ENCODE data around the gene GALR3. TPM values are rescaled to one million over a fixed set of nuclear protein-coding genes. Genes with fewer than 3 reads are reported as not detected.
A peak's percentile ranks its signal among the peaks of the same experiment; 100 is the strongest.
"Not testable (repeated sequence)": the region's sequence is repeated elsewhere in the genome, so short reads cannot be mapped to it uniquely, and the experiment has no call there.

GALR3 gene
- total RNA-seq, 2 experiments from 2014 or later = not detected

DNA sequence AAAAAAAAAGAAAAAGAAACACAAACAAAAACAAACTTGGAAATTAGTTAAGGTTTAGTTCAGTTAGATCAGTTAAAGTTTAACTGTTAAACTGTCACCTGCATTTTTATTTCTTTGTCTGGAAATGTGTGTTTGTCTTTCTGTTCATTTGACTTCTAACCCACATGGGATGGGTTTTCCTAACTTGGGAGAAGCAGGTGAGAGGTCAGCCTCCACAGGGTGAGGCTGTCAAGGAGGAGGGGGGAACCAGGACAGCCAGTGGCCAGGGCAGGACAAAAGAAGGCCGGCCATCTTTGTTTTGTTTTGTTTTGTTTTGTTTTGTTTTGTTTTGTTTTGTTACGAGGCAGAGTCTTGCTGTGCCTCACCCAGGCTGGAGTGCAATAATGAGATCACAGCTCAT lies 28.8 kb upstream of the GALR3 start:
- Mint-ChIP-seq H3K4me1 (no peaks in the 10 kb centered on the region), H3K27me3 (peaks cover 6% of the 10 kb centered on the region), H3K9me3 (no peaks in the 10 kb centered on the region), H3K36me3 (ENCODE audit: low read depth) (no peaks in the 10 kb centered on the region), H3K4me3 (no peak overlapping the region), H3K27ac (no peak overlapping the region)
- POLR2A ChIA-PET = no interaction called here
- DNase-seq = no peak
- CTCF ChIA-PET = no interaction called here

DNA sequence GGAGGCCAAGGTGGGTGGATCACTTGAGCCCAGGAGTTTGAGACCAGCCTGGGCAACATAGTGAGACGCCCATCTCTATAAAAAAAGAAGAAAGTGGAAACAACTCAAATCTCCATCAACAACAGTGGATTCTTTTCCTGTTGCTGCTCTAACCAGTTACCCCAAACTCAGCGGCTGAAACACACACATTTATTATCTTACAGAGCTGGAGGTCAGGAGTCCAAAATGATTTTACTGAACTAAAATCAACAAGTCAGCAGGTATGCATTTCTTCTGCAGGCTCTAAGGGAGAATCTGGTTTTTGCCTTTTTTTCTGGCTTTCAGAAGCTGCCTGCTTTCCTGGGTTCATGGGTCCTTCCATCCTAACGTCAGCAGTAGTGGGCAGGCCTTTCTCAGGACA lies 27.1 kb upstream of the GALR3 start:
- H3K36me3 Mint-ChIP-seq (ENCODE audit: low read depth) = no peaks in the 10 kb centered on the region
- peaks cover 9% of the 10 kb centered on the region for H3K27me3 Mint-ChIP-seq
- no peak overlapping the region for H3K4me3 Mint-ChIP-seq
- ChIA-PET CTCF (interaction anchor here (2.3 kb wide), 1 partner anchor 9 kb away, joined by 6 read pairs; a partner anchor contains a TSS), POLR2A (no interaction called here)
- no peak for DNase-seq
- H3K27ac Mint-ChIP-seq = no peak overlapping the region
- H3K9me3 Mint-ChIP-seq = no peaks in the 10 kb centered on the region
- H3K4me1 Mint-ChIP-seq = no peaks in the 10 kb centered on the region

DNA sequence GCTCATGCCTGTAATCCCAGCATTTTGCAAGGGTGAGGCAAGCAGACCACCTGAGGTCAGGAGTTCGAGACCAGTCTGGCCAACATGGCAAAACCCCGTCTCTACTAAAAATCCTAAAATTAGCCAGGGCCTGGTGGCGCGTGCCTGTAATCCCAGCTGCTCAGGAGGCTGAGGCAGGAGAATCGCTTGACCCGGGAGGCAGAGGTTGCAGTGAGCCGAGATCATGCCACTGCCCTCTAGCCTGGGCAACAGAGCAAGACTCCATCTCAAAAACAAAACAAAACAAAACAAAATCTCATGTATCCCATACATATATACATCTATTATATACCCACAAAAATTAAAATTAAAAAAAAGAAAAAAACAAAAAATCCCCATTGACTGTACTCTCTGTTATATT lies 25.9 kb upstream of the GALR3 start:
- H3K27ac Mint-ChIP-seq; H3K4me3 Mint-ChIP-seq; H3K4me1 Mint-ChIP-seq; H3K36me3 Mint-ChIP-seq (ENCODE audit: low read depth); POLR2A ChIA-PET; H3K9me3 Mint-ChIP-seq; DNase-seq: not testable (repeated sequence)
- peaks cover 12% of the 10 kb centered on the region for H3K27me3 Mint-ChIP-seq
- CTCF ChIA-PET = interaction anchor here (0.6 kb wide), 1 partner anchor 154 kb away, joined by 3 read pairs; no protein-coding TSS in a partner anchor

DNA sequence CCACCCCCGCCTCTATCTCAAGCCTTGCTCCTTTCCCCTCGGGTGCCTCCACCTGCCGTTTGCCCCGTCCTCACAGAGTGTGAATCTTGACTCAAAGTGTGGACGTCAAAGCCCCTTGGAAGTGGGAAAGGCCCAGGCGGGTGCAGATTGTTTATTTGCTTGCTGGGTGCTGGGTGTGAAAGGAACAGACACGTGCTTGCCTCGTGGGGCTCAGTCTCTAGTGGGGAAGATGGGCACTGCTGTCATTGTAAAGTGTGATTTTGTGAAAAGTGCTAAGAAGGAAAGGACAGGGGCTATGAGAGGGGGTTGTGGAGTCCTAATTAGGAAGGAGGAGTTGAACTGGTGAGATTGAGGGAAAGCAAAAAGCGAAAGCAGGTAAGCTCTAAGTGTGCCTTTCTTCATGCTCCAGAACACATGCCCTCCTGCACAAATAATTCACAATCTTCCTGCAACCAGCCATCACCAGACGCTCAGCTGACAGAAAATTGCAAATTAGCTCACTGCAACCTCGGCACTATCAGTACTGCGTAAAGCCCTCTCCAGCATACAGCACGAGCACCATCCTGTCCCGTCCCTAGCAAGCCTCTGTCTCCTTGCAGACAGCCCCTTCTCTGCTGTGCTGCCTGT lies 25.2 kb upstream of the GALR3 start:
- no peaks in the 10 kb centered on the region for H3K36me3 Mint-ChIP-seq (ENCODE audit: low read depth)
- ChIA-PET POLR2A (no interaction called here), CTCF (no interaction called here)
- H3K27me3 Mint-ChIP-seq = peaks cover 16% of the 10 kb centered on the region
- no peak overlapping the region for H3K4me3 Mint-ChIP-seq
- no peak overlapping the region for H3K27ac Mint-ChIP-seq
- peaks cover 7% of the 10 kb centered on the region for H3K4me1 Mint-ChIP-seq
- DNase-seq = no peak
- H3K9me3 Mint-ChIP-seq = no peaks in the 10 kb centered on the region

DNA sequence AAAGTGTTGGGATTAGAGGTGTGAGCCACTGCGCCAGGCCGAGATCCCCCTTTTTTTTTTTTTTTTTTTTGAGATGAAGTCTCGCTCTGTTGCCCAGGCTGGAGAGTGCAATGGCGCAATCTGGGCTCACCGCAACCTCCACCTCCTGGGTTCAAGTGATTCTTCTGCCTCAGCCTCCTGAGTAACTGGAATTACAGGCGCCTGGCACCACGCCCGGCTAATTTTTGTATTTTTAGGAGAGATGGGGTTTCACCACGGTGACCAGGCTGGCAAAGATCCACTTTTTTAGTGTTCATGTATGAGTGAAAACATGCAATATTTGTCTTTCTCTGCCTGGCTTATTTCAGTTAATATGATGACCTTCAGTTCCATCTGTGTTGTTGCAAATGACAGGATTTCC lies 23.2 kb upstream of the GALR3 start:
- Mint-ChIP-seq H3K4me1 (peaks cover 16% of the 10 kb centered on the region), H3K27me3 (peaks cover 29% of the 10 kb centered on the region)
- H3K4me3 Mint-ChIP-seq; CTCF ChIA-PET; DNase-seq; H3K27ac Mint-ChIP-seq; H3K36me3 Mint-ChIP-seq (ENCODE audit: low read depth); POLR2A ChIA-PET; H3K9me3 Mint-ChIP-seq: not testable (repeated sequence)

DNA sequence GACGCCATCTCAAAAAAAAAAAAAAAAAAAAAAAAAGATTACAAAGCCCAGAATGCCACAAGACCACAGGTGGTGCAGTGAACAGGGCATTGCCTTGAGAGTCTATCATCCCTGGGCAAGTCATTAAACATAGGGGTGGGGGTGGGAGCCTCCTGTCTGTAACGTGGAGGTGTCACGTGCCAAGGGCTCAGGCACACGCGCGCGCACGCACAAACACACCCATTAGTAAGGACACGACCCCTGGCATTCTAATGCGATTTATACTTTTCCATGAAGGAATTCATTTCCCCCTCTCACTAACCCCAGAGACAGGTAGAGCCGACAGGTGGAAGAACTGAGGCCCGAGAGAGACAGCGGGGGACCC lies 21.3 kb upstream of the GALR3 start:
- Mint-ChIP-seq H3K27ac (no peak overlapping the region), H3K36me3 (ENCODE audit: low read depth) (peaks cover 3% of the 10 kb centered on the region), H3K9me3 (no peaks in the 10 kb centered on the region), H3K27me3 (peaks cover 42% of the 10 kb centered on the region), H3K4me1 (peaks cover 30% of the 10 kb centered on the region), H3K4me3 (peak overlapping the region; percentile 67)
- CTCF ChIA-PET = interaction anchor here (0.7 kb wide), 1 partner anchor 55 kb away, joined by 3 read pairs; no protein-coding TSS in a partner anchor
- POLR2A ChIA-PET = no interaction called here
- no peak for DNase-seq

DNA sequence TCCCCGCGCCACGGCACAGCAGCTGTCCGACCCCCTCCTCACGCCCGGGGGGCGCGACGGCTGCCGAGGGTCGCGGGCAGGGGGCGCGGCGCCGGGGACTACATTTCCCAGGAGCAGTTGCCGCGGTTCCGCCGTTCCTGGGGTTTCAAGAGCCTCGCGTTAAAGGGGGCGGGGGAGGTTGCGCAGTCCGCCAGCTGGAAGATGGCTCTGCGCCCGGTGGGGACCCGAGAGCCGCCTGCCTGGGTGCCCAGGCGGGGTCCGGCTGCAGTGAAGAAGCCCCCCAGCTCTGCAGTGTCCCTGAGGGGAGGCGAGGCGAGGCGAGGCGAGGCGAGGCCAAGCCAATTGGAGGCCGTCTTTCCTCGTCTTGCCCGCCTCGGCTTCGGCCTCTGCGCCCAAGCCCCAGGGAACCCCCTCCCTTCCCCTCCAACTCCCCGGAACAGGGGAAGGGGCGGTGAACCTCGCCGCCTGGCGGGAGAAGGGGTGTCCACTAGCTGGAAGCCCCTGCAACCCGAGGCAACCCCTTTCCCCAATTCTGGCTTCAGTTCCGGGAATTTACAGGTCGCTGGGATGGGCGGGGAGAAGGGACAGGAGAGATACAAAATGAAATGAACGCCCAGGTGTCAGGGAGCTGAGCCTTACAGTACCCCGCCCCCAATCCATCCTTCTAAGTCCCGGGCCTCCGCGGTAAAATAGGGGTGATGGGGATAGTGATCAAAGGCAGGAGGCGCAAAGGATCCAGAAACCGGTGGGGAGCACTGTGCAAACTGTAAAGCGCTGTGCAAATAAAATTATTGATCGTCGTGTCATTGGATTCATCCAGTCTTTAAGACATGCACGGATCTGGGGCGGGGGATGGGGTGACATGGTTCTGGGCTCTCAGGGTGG lies 20.6 kb upstream of the GALR3 start:
- DNase-seq = no peak
- Mint-ChIP-seq H3K36me3 (ENCODE audit: low read depth) (peaks cover 3% of the 10 kb centered on the region), H3K9me3 (no peaks in the 10 kb centered on the region), H3K4me1 (peaks cover 36% of the 10 kb centered on the region), H3K4me3 (peak overlapping the region; percentile 62), H3K27me3 (peaks cover 47% of the 10 kb centered on the region), H3K27ac (peak overlapping the region; percentile 61)
- ChIA-PET POLR2A (no interaction called here), CTCF (interaction anchor here (0.6 to 1.0 kb wide), 3 partner anchors 15 to 55 kb away, joined by 3 read pairs; no protein-coding TSS in a partner anchor)

DNA sequence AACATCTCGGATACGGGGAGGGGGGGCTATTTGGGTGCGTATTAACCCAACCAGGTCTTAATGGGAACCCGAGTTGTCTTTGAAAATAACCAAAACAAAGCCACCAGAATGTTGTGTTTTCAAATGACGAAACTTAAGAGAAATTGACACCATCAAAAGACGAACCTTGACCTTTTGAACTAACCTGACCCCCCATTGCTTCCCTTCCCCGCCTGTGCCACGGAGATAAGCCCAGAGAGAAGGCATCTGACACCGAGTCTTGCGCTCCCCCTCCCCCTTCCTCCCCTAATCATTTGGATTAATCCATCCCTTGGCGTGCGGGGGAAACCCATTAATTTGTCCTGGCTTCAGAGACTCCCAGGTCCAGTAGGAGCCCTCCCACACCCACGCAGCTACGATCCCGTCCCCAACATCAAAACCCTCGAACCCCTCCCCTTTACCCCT lies 20.0 kb upstream of the GALR3 start:
- Mint-ChIP-seq H3K27ac (peak overlapping the region; percentile 61), H3K27me3 (peaks cover 45% of the 10 kb centered on the region), H3K36me3 (ENCODE audit: low read depth) (peaks cover 3% of the 10 kb centered on the region), H3K4me1 (peaks cover 39% of the 10 kb centered on the region), H3K9me3 (no peaks in the 10 kb centered on the region), H3K4me3 (peak overlapping the region; percentile 62)
- ChIA-PET POLR2A (no interaction called here), CTCF (interaction anchor here (1.0 kb wide), 1 partner anchor 14 kb away, joined by 3 read pairs; no protein-coding TSS in a partner anchor)
- DNase-seq = no peak

DNA sequence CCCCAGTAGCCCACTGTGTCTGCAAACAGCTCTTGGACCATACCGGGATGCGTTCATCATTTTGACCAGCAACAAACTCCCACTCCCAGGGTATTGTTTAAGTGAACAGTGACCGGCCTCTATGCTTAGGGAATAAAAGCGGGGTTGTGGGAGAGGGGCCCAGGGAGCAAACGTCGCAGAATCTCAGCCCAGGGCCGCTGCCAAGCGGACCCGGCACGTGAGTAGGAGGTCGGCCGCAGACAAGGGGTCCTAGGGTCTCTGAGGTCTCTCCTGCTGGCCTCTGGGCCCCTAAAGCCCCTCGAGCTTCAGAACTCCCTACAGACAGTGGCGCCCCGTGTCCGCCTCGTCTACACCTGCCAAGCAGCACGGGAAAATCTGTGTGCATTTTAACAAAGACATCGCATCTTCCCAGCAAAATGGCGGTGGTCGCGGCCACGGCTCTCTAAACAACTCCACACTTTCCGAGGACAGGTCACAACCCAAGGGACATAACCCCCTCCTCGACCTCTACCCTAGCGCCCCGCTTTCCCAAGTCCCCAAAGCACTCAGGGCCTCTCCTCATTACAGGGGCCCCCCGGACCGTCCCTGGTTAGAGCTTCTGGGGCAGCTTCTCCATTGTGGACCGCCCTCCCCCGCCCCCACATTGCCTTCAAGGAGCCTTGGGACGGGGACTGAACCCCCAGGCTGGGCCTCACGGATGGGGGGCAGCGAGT lies 19.4 kb upstream of the GALR3 start:
- H3K4me3 Mint-ChIP-seq = peak overlapping the region; percentile 51
- peaks cover 46% of the 10 kb centered on the region for H3K27me3 Mint-ChIP-seq
- peak overlapping the region; percentile 77 for H3K27ac Mint-ChIP-seq
- CTCF ChIA-PET = interaction anchor here (1.0 to 1.6 kb wide), 2 partner anchors 8 to 13 kb away, joined by 3 to 6 read pairs; no protein-coding TSS in a partner anchor
- no peak for DNase-seq
- POLR2A ChIA-PET = no interaction called here
- H3K4me1 Mint-ChIP-seq = peaks cover 44% of the 10 kb centered on the region
- no peaks in the 10 kb centered on the region for H3K9me3 Mint-ChIP-seq
- H3K36me3 Mint-ChIP-seq (ENCODE audit: low read depth) = peaks cover 3% of the 10 kb centered on the region

DNA sequence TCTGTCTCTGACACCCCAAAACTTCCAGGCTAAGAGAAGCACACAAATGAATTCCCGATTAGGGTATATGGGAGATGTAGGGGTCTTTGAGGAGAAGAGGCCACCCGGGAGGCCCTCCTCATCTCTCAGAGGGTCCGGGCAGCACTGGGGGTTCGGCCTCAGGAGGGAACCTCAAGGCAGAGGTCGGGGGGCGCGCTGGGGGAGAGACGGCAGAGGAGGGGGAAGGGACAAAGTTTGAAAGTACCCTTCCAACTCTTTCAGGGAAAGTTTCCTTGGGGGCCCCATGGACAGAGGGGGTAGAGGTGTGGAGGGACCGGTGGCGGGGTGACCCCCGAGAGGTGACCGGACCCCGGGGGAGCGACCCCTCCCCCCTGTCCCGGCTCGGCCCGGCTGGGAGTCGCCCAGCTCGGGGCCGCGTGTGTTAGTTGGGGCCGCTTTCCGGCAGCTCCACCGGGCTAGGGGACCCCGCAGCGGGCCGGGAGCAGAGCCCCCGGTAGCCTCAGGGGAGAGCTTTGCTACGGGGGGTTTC lies 18.8 kb upstream of the GALR3 start:
- CTCF ChIA-PET = interaction anchor here (0.5 to 6.0 kb wide), 4 partner anchors 9 to 1274 kb away, joined by 3 to 59 read pairs (median 5); partner anchors contain the start of gene ANKRD54
- Mint-ChIP-seq H3K4me1 (peaks cover 48% of the 10 kb centered on the region), H3K9me3 (no peaks in the 10 kb centered on the region), H3K27ac (peak overlapping the region; percentile 77), H3K36me3 (ENCODE audit: low read depth) (peaks cover 3% of the 10 kb centered on the region), H3K4me3 (peak overlapping the region; percentile 51), H3K27me3 (peaks cover 46% of the 10 kb centered on the region)
- DNase-seq = no peak
- POLR2A ChIA-PET = no interaction called here

DNA sequence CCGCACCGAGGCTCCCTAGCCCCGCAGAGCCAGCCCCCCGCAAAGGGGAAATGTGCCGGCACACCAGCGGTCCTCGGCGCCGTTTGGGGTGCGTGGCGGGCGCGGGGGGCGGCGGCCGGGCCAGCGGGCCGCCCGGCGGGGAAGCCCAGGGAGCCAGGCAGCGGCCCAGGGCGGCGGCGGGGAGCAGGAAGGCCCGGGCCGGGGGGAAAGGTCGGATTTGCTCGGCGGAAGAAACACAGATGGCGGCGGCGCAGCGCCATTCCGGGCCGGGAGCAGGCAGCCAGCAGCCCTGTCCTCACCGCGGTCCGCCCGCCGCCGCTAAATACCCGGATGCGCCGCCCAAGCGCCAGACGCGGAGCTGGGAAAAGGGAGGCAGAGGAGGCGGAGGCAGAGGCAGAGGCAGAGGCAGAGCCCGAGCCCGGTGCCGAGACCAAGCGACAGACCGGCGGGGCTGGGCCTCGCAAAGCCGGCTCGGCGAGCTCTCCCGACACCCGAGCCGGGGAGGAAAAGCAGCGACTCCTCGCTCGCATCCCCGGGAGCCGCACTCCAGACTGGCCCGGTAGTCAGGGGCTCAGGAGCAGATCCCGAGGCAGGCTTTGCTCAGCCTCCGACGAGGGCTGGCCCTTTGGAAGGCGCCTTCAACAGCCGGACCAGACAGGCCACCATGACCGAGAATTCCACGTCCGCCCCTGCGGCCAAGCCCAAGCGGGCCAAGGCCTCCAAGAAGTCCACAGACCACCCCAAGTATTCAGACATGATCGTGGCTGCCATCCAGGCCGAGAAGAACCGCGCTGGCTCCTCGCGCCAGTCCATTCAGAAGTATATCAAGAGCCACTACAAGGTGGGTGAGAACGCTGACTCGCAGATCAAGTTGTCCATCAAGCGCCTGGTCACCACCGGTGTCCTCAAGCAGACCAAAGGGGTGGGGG lies 18.0 kb upstream of the GALR3 start:
- H3K27ac Mint-ChIP-seq = peak overlapping the region; percentile 50
- H3K4me3 Mint-ChIP-seq = peak overlapping the region; percentile 29
- H3K36me3 Mint-ChIP-seq (ENCODE audit: low read depth) = peaks cover 3% of the 10 kb centered on the region
- CTCF ChIA-PET = interaction anchor here (0.5 to 6.0 kb wide), 4 partner anchors 9 to 1273 kb away, joined by 3 to 59 read pairs (median 5); partner anchors contain the start of gene ANKRD54
- POLR2A ChIA-PET = interaction anchor here (0.7 kb wide), 1 partner anchor 39 kb away, joined by 3 read pairs; no protein-coding TSS in a partner anchor
- peak; percentile 63 for DNase-seq
- H3K27me3 Mint-ChIP-seq = peaks cover 46% of the 10 kb centered on the region
- no peaks in the 10 kb centered on the region for H3K9me3 Mint-ChIP-seq
- peaks cover 49% of the 10 kb centered on the region for H3K4me1 Mint-ChIP-seq

Measured in activated CD4-positive, alpha-beta T cell treated with anti-CD3 and anti-CD28 coated beads, Interleukin-2, amount 10 ng/mL, durations not matched to agents 7 days and 5 days (primary cell).